H1 (cell line): ENCODE data around the gene ADGRG1. TPM values are rescaled to one million over a fixed set of nuclear protein-coding genes. Genes with fewer than 3 reads are reported as not detected.

Experiments used
- CTCF ChIA-PET: fragments of 300-600 bp; sonication (Branson Sonifier 250); formaldehyde crosslinking; loops from one replicate; lab custom pipeline; 2021; ENCODE audit not compliant: partially characterized antibody; lab: Charles Lee
- POLR2A ChIA-PET: fragments of 300-600 bp; sonication (Branson Sonifier 250); formaldehyde crosslinking; loops from one replicate; lab custom pipeline; 2021; ENCODE audit warnings: inconsistent platforms; ENCODE audit not compliant: partially characterized antibody; lab: Charles Lee
- DNase-seq, 2 experiments: peaks; one replicate each; pipeline versions ENCODE4 v3.0.0 to v3.0.0-alpha.2; 2010 to 2022; ENCODE audit warnings: low spot score in 2 of 2, low read depth in 1 of 2, mixed read lengths in 1 of 2
- FAIRE-seq: peaks from 2 replicates; lab custom pipeline; 2011; peaks lifted over from hg19 to GRCh38; lab: Jason Lieb, UNC
- H2AFZ ChIP-seq: 2 replicates; pipeline ENCODE4 v1.8.1; 2012; ENCODE audit warnings: low read length, inconsistent platforms
- H2AK5ac ChIP-seq: 2 replicates; pipeline ENCODE4 v1.6.1; 2013; ENCODE audit warnings: low read depth, low read length
- H2BK120ac ChIP-seq: replicated peaks from 2 replicates; pipeline ENCODE3; 2013; ENCODE audit warnings: low read depth, low read length, inconsistent platforms
- H2BK12ac ChIP-seq: 2 replicates; pipeline ENCODE4 v1.6.1; 2013; ENCODE audit warnings: low read depth, low read length
- H2BK15ac ChIP-seq: 2 replicates; pipeline ENCODE4 v1.6.1; 2013; ENCODE audit warnings: low read length
- H2BK20ac ChIP-seq: 2 replicates; pipeline ENCODE4 v1.6.1; 2013; ENCODE audit warnings: low read length
- H2BK5ac ChIP-seq: 2 replicates; pipeline ENCODE4 v1.6.1; 2013; ENCODE audit warnings: low read depth, low read length
- H3K14ac ChIP-seq: 2 replicates; pipeline ENCODE4 v1.6.1; 2013; ENCODE audit warnings: inconsistent platforms; ENCODE audit not compliant: insufficient read length
- H3K18ac ChIP-seq: 2 replicates; pipeline ENCODE4 v1.6.1; 2013; ENCODE audit warnings: low read length; ENCODE audit errors: extremely low read depth
- H3K23ac ChIP-seq: 2 replicates; pipeline ENCODE4 v1.6.1; 2013; ENCODE audit warnings: inconsistent platforms; ENCODE audit not compliant: insufficient read length
- H3K23me2 ChIP-seq: 2 replicates; pipeline ENCODE4 v1.6.1; 2013; ENCODE audit warnings: low read depth, low read length
- H3K27ac ChIP-seq: 2 replicates; pipeline ENCODE4 v1.6.1; 2011; ENCODE audit warnings: low read depth, low read length, inconsistent platforms
- H3K27me3 ChIP-seq, 4 experiments: replicated peaks in 1 of 4; 1 replicate in 1 of 4; 2 replicates in 3 of 4; pipeline versions ENCODE4 v1.6.1 to v1.8.1; 2011 to 2013; ENCODE audit warnings: low read length in 3 of 4, mild to moderate bottlenecking in 3 of 4, inconsistent platforms in 2 of 4, mixed read lengths in 2 of 4, moderate library complexity in 1 of 4; ENCODE audit not compliant: control insufficient read depth in 3 of 4, insufficient read depth in 3 of 4; ENCODE audit errors: extremely low read depth in 1 of 4
- H3K36me3 ChIP-seq, 4 experiments: 2 replicates each; pipeline versions ENCODE4 v1.6.1 to v1.8.1; 2011 to 2013; ENCODE audit warnings: mild to moderate bottlenecking in 4 of 4, low read length in 3 of 4, moderate library complexity in 2 of 4, control low read depth in 1 of 4, inconsistent platforms in 1 of 4; ENCODE audit not compliant: insufficient read depth in 4 of 4, control insufficient read depth in 2 of 4
- H3K4ac ChIP-seq: replicated peaks from 2 replicates; pipeline ENCODE3; 2013; ENCODE audit warnings: low read length, low read depth, mixed read lengths, inconsistent platforms; ENCODE audit not compliant: insufficient read length
- H3K4me1 ChIP-seq, 4 experiments: replicated peaks in 1 of 4; 1 replicate in 1 of 4; 2 replicates in 3 of 4; pipeline versions ENCODE4 v1.6.1 to v1.8.1; 2011 to 2013; ENCODE audit warnings: low read length in 3 of 4, inconsistent platforms in 2 of 4, mixed read lengths in 1 of 4; ENCODE audit not compliant: insufficient read depth in 4 of 4, control insufficient read depth in 3 of 4
- H3K4me2 ChIP-seq, 2 experiments: 2 replicates each; pipeline versions ENCODE4 v1.6.1 to v1.8.1; 2011 to 2013; ENCODE audit warnings: low read depth in 2 of 2, low read length in 2 of 2, control low read depth in 1 of 2, inconsistent platforms in 1 of 2, mild to moderate bottlenecking in 1 of 2; ENCODE audit not compliant: insufficient read depth in 1 of 2
- H3K4me3 ChIP-seq, 4 experiments: fragments of 200-600, 300-600 bp in 1 of 4; sonication (generic), shearing (Covaris generic), sonication (Bioruptor Twin) in 1 of 4; 2 replicates each; pipeline versions ENCODE4 v1.5.1 to v1.8.1; 2011 to 2016; ENCODE audit warnings: low read length in 4 of 4, low read depth in 3 of 4, control low read depth in 2 of 4, inconsistent platforms in 2 of 4, mild to moderate bottlenecking in 2 of 4, mixed read lengths in 1 of 4, moderate library complexity in 1 of 4; ENCODE audit not compliant: insufficient read depth in 2 of 4; ENCODE audit errors: extremely low read depth in 1 of 4
- H3K56ac ChIP-seq: replicated peaks from 2 replicates; pipeline ENCODE3; 2013; ENCODE audit warnings: low read depth, mild to moderate bottlenecking, mixed read lengths, low read length, inconsistent platforms; ENCODE audit not compliant: insufficient read length
- H3K79me1 ChIP-seq: 2 replicates; pipeline ENCODE4 v1.6.1; 2013; ENCODE audit warnings: low read depth, low read length, control low read depth
- H3K79me2 ChIP-seq, 2 experiments: 2 replicates each; pipeline versions ENCODE4 v1.6.1 to v1.8.1; 2012 to 2013; ENCODE audit warnings: low read length in 2 of 2, mild to moderate bottlenecking in 2 of 2, inconsistent platforms in 1 of 2; ENCODE audit not compliant: insufficient read depth in 2 of 2, control insufficient read depth in 1 of 2
- H3K9ac ChIP-seq, 4 experiments: replicated peaks in 1 of 4; 1 replicate in 1 of 4; 2 replicates in 3 of 4; pipeline versions ENCODE4 v1.6.1 to v1.8.1; 2011 to 2013; ENCODE audit warnings: low read depth in 3 of 4, low read length in 3 of 4, control low read depth in 2 of 4, mild to moderate bottlenecking in 2 of 4, moderate library complexity in 2 of 4, inconsistent platforms in 1 of 4; ENCODE audit errors: extremely low read depth in 1 of 4
- H3K9me3 ChIP-seq, 2 experiments: 2 replicates each; pipeline versions ENCODE4 v1.6.1 to v1.8.1; 2012 to 2013; ENCODE audit warnings: mild to moderate bottlenecking in 2 of 2, moderate library complexity in 2 of 2, control low read depth in 1 of 2, inconsistent platforms in 1 of 2, low read depth in 1 of 2, low read length in 1 of 2, mixed read lengths in 1 of 2; ENCODE audit not compliant: insufficient read depth in 2 of 2
- H4K20me1 ChIP-seq, 2 experiments: replicated peaks in 1 of 2; 2 replicates each; pipeline versions ENCODE3 to v1.8.1; 2011 to 2013; ENCODE audit warnings: inconsistent platforms in 2 of 2, low read length in 2 of 2, mild to moderate bottlenecking in 1 of 2; ENCODE audit not compliant: insufficient read depth in 2 of 2, control insufficient read depth in 1 of 2
- H4K5ac ChIP-seq: 2 replicates; pipeline ENCODE4 v1.6.1; 2013; ENCODE audit warnings: low read length, low read depth, mixed read lengths, inconsistent platforms; ENCODE audit not compliant: insufficient read length
- H4K8ac ChIP-seq: 2 replicates; pipeline ENCODE4 v1.8.0; 2013; ENCODE audit warnings: mild to moderate bottlenecking, moderate library complexity, low read length, inconsistent platforms; ENCODE audit not compliant: insufficient read depth; ENCODE audit errors: extremely low read depth
- H4K91ac ChIP-seq: replicated peaks from 2 replicates; pipeline ENCODE3; 2013; ENCODE audit warnings: low read length, mixed read lengths, inconsistent platforms; ENCODE audit not compliant: insufficient read length
- ASH2L ChIP-seq: fragments of 200-600, 300-600 bp; sonication (generic); IDR thresholded peaks from one replicate; pipeline ENCODE4 v1.7.1; 2017; ENCODE audit warnings: low read length
- BACH1 ChIP-seq: IDR thresholded peaks from 2 replicates; pipeline ENCODE4 v1.6.1; 2012; ENCODE audit warnings: low read length, improper control_type of control experiment
- BCL11A ChIP-seq, 2 experiments: IDR thresholded peaks; one replicate each; pipeline ENCODE4 v1.6.1; 2011; ENCODE audit warnings: low read depth in 2 of 2, low read length in 2 of 2, mild to moderate bottlenecking in 2 of 2
- CBX8 ChIP-seq: fragments of 300-800, 300-1000 bp; sonication (generic); IDR thresholded peaks from 2 replicates; pipeline ENCODE4 v1.7.1; 2016; ENCODE audit warnings: low read depth, low read length, borderline replicate concordance
- FOSL1 ChIP-seq: IDR thresholded peaks from 2 replicates; pipeline ENCODE4 v1.6.1; 2011; ENCODE audit warnings: mild to moderate bottlenecking, low read depth, low read length, moderate library complexity; ENCODE audit not compliant: insufficient read depth
- HDAC2 ChIP-seq, 2 experiments: fragments of 300-600 bp in 1 of 2; sonication (generic) in 1 of 2; IDR thresholded peaks; 2 replicates each; pipeline ENCODE4 v1.6.1; 2011 to 2012; ENCODE audit warnings: low read depth in 2 of 2, low read length in 2 of 2, mild to moderate bottlenecking in 2 of 2, moderate library complexity in 2 of 2, borderline replicate concordance in 1 of 2, inconsistent platforms in 1 of 2
- HDAC6 ChIP-seq: IDR thresholded peaks from one replicate; pipeline ENCODE4 v1.7.1; 2012; ENCODE audit warnings: low read depth, mild to moderate bottlenecking, inconsistent platforms, low read length, moderate library complexity
- KDM1A ChIP-seq: fragments of 200-600, 300-600 bp; sonication (generic); IDR thresholded peaks from 2 replicates; pipeline ENCODE4 v1.7.1; 2016; ENCODE audit warnings: mild to moderate bottlenecking, low read length, borderline replicate concordance
- SIN3A ChIP-seq, 2 experiments: IDR thresholded peaks in 1 of 2; conservative IDR thresholded peaks in 1 of 2; 2 replicates each; pipeline ENCODE4 v1.6.1; 2011 to 2012; ENCODE audit warnings: low read length in 2 of 2, improper control_type of control experiment in 1 of 2, low read depth in 1 of 2, mild to moderate bottlenecking in 1 of 2
- SIRT6 ChIP-seq: IDR thresholded peaks from one replicate; pipeline ENCODE4 v1.7.1; 2012; ENCODE audit warnings: low read length, inconsistent platforms
- SP1 ChIP-seq: IDR thresholded peaks from 2 replicates; pipeline ENCODE4 v1.6.1; 2011; ENCODE audit warnings: low read depth, low read length
- TBP ChIP-seq: IDR thresholded peaks from 2 replicates; pipeline ENCODE4 v1.6.1; 2011; ENCODE audit warnings: low read depth, low read length, improper control_type of control experiment
- YY1 ChIP-seq: IDR thresholded peaks from 2 replicates; pipeline ENCODE4 v1.6.1; 2011; ENCODE audit warnings: low read depth, mild to moderate bottlenecking, low read length
- WGBS, 2 experiments: shearing (Covaris generic) in 1 of 2; methylation state at CpG; one replicate each; pipeline versions ENCODE4 v1.1.6 to v1.1.7; 2013 to 2015; ENCODE audit warnings: low lambda C conversion rate in 2 of 2, mixed read lengths in 2 of 2, inconsistent platforms in 1 of 2, low coverage in 1 of 2, missing lambda C conversion rate in 1 of 2; ENCODE audit not compliant: insufficient replicate concordance in 2 of 2, insufficient coverage in 1 of 2, insufficient read length in 1 of 2; ENCODE audit errors: extremely low coverage in 1 of 2, missing lambda C conversion rate in 1 of 2; 5-methylcytosine and 5-hydroxymethylcytosine counted together
- polyA plus RNA-seq, 7 experiments: library from polyadenylated mRNA; depleted of rRNA in 3 of 7; stranded (reverse) in 5 of 7; unstranded in 2 of 7; fragments of >200 nt in 5 of 7; fragments of 200-250 nt in 2 of 7; gene quantifications; 1 replicate in 5 of 7; 2 replicates in 1 of 7; 4 replicates in 1 of 7; pipeline versions ENCODE4 v1.2.1 to v1.2.3, GENCODE V29; 2011 to 2013; ENCODE audit warnings: missing spikeins in 2 of 7, mixed read lengths in 2 of 7
- total RNA-seq: library from RNA; stranded (reverse); fragmentation: NEBNext Ultra II Directional; extraction: Animal tissue kit (Norgen Biotek cat#: 25700); gene quantifications from 2 replicates; pipeline ENCODE4 v1.2.1, GENCODE V29; 2021

ADGRG1 gene
- total and polyA plus RNA-seq, 2 of the 8 experiments (the other 6 are each of a cell fraction or from before 2014, with no cell fraction given) = 1.3 to 2.6 TPM

DNA sequence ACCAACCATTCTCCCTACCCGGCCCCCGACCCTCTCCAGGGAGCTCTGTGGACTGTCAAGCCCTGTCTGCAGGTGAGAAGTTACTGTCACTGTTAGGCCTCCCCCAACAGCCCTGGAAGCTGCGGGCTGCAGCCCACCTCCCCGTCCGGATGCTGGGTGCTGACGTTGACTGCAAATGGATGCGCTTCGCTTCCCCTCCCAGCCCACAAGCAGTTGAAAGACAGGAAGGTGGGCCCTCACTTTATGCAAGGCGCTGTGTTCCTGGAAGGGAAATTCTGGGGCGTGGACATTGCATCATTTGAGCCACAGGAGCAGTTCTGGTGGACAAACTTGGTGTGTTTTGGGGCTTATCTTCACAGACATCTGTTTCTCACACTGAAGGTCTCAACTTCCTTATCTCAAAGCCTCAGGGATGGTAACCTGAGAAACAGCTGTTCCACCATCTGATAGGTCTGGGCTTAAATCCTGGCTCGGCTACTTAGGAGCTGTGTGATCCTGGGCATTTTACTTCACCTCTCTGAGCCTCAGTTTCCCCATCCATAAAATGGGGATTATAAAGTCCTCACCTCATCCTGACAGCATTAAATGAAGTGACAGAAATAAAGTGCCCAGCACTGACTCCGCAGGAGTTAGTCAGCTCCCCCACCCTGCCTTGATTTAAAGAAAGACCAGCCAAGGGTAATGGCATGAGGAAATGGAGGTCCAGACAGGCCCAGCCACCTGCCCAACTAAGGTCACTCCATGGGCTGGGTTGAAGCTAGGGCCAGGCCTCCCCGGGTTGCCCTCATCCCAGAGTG lies 61.5 kb downstream of the ADGRG1 start:
- DNase-seq (no peak), FAIRE-seq (no peak)
- Histone ChIP-seq H3K79me1 (no peaks in the 10 kb centered on the region), H4K20me1 (no peaks in the 10 kb centered on the region), H2BK12ac (no peak overlapping the region), H3K23me2 (0 out of 2 replicates have a peak, but pooled peaks cover 2% of the 10 kb centered on the region), H2BK5ac (no peak overlapping the region), H3K14ac (no peak overlapping the region), H2BK20ac (no peak overlapping the region), H3K79me2 (no peaks in the 10 kb centered on the region), H3K4me3 (no peak overlapping the region), H3K27ac (no peak overlapping the region), H2BK120ac (no peak overlapping the region), H3K9me3 (no peaks in the 10 kb centered on the region), H3K27me3 (no peaks in the 10 kb centered on the region), H3K56ac (no peak overlapping the region), H2AK5ac (no peak overlapping the region), H3K18ac (no peak overlapping the region), H4K8ac (no peak overlapping the region), H3K9ac (no peak overlapping the region), H3K4ac (no peak overlapping the region), H3K23ac (no peak overlapping the region), H3K36me3 (no peaks in the 10 kb centered on the region), H4K91ac (no peak overlapping the region), H4K5ac (no peak overlapping the region), H3K4me2 (no peak overlapping the region), H2AFZ (no peak overlapping the region; the same call in 1 of the 2 replicates), H3K4me1 (peaks cover 0 to 7% (median under 1%) of the 10 kb centered on the region in 4 experiments; a peak in 2 of 7 replicates), H2BK15ac (no peak overlapping the region)
- ChIA-PET POLR2A (interaction anchor here (0.7 to 2.1 kb wide), 4 partner anchors 12 to 71 kb away, joined by 3 to 6 read pairs (median 4); no protein-coding TSS in a partner anchor), CTCF (interaction anchor here (0.8 to 1.7 kb wide), 8 partner anchors 12 to 114 kb away, joined by 3 to 8 read pairs (median 4); partner anchors contain the start of gene ADGRG3)
- 77% methylated on average over 13 of the region's 13 CpGs; no CpG with 5 or more reads in 1 of the 2 experiments for WGBS, 2 experiments
- TF ChIP-seq CBX8 (no peak), BCL11A (IDR thresholded peaks at IDR 0.05; ENCODE audit: low read depth in 2 of 2, low read length in 2 of 2) (no peak), FOSL1 (no peak), TBP (no peak), SP1 (no peak), SIN3A (conservative IDR thresholded peaks at IDR 0.05 in 1 of 2, IDR thresholded peaks at IDR 0.05 in 1 of 2; ENCODE audit: low read depth in 1 of 2, low read length in 2 of 2) (no peak), BACH1 (no peak), KDM1A (no peak; the same call in 1 of the 2 replicates), HDAC2 (IDR thresholded peaks at IDR 0.05; ENCODE audit: borderline replicate concordance in 1 of 2, low read depth in 2 of 2, low read length in 2 of 2) (no peak), YY1 (no peak), ASH2L (no peak), HDAC6 (no peak), SIRT6 (no peak)
